Activated CD4-positive, alpha-beta T cell treated with anti-CD3 and anti-CD28 coated beads for 24 hours (primary cell): Measurements from ENCODE around the gene PPP4R4.
"Not testable (repeated sequence)": the region's sequence is repeated elsewhere in the genome, so short reads cannot be mapped to it uniquely, and the experiment has no call there.

Experiments
- DNase-seq, 2 donors: peaks; one replicate each; pipeline ENCODE4 v3.0.0-alpha.2; 2020; ENCODE audit warnings: low read depth in 2 of 2

Gene PPP4R4

DNA sequence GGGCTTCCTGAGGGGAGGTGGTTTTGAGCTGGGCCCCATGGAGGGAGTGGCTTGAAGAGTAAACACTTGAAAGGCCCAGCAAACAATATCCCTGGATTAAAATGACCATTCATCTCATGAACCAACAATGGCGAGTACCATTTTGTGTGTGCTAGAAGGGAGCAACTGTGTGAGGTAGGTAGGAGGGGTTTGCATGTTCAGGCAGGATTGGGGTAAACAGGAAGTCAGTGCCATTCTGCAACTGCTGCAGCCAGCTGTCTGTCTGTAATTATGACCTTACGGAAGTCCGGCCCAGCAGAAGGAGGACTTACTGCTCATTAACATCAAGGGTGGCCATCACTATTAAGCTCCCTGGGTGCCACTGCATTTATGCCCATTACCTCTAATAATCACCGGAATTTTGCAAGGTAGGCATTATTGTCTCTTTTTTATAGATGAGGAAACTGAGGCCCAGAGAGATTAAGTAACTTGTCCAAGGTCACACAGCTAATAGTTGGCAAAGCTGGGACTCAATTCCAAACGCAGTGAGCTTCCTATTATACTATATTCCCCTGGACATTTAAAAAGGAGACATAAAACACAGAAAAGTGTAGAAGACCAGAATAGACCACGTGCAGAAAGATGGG is 28.1 kb upstream of the PPP4R4 start:
- DNase-seq = no peak

DNA sequence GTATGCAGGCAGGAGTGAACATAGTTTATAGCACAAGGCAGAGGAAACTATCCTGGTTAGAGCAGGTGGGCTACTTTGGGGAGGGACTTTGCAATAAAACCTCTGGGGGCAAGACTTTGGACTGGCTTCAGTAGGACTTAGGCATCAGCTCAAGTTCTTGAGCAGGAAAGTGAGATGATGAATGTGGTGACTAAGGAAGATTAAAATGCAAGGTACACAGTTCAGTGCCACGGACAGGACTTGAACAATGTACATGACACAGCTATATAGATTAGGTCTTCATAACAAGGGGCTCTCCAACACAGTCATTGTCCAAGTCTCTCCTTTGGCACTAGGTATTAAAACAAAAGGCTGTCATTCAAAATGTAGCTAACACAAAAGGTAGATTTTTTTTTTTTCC is 21.4 kb upstream of the PPP4R4 start:
- DNase-seq = no peak

- DNase-seq = no peak
These were observed 20.3 kb upstream of the PPP4R4 start for GRCh38 chr14:94153750-94154342.

- DNase-seq = not testable (repeated sequence)
These were observed 18.0 kb upstream of the PPP4R4 start for GRCh38 chr14:94156143-94156542.

GRCh38 chr14:94157197-94157596 is 16.9 kb upstream of the PPP4R4 start:
- no peak for DNase-seq

- no peak for DNase-seq
These were observed 15.8 kb upstream of the PPP4R4 start for GRCh38 chr14:94158239-94158883.

DNA sequence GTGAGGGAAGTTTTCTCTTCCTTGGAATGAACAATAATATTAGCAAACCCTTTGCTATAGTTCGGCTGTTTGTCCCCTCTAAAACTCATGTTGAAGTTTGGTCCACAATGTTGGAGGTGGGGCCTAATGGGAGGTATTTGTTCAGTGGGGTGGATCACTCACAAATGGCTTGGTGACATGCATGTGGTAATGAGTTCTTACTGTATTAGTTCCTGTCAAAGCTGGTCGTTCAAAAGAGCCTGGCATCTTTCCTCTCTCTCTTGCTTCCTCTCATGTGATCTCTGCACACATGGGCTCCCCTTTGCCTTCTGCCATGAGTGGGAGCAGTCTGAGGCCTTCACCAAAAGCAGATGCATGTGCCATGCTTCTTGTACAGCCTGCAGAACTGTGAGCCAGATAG is 13.1 kb upstream of the PPP4R4 start:
- no peak for DNase-seq

DNA sequence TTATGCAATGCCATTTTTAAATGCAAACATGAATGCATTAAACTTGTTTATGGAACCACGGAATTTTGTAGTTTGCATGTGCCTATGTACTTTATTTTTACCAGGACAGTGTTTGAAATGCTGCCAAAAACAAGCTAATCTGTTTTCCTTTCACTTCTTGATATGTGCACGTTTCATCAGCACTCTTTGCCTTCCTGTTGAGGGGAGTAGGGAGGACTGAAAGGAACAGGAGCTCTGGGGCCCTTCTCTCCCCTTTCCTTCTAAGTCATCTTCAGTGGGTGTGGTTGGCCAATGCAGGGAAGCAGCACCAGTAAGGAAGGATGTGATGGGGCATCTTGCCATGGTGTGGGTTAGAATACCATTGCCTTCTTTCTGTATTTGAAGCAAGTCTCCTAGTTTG is 12.1 kb upstream of the PPP4R4 start:
- DNase-seq = no peak

- DNase-seq = no peak
These were observed 11.7 kb upstream of the PPP4R4 start for GRCh38 chr14:94162466-94162865.

GRCh38 chr14:94163796-94164195 is 10.3 kb upstream of the PPP4R4 start:
- DNase-seq = no peak

GRCh38 chr14:94164685-94165431 is 9.3 kb upstream of the PPP4R4 start:
- DNase-seq = peak in 1 of 2 donors; percentile 38

DNA sequence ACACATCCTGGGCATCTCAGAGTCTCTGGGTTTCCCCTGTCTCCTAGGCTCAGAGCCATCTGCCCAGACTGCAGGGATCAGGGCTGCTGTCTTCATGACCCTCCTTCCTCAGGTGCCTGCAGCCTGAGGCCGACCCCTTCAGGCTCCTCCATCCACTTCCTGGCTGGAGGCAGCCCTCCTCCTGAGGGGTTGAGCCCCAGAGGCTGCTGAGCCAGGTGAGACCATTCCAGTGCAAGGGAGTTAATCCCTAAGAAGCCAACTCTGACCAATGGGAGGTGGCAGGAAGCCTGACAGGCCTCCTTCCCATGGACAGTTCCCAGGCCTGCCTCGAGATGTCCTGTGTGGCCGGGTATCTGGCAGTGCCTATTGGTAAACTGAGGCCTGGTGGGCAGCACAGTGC is 8.4 kb upstream of the PPP4R4 start:
- no peak for DNase-seq

- no peak for DNase-seq
These were observed 4.0 kb upstream of the PPP4R4 start for GRCh38 chr14:94170136-94170535.

DNA sequence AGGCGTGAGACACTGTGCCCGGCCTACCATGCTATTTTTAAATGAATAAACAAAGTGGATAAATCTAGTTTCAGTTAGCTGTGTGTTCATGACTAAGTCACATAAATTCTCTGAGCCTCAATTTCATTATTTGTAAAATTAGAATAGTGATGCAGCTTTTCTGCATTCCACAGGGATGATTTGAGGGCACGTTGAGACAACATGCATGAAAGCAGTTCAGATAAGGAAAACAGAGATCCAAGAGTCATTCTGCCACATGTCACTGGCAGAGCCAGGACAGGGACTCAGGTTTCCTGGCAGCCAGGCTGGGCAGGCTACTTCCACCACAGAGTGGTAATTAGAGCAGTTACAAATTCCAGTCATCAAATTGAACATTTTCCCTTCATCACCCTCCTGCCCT is 2.9 kb upstream of the PPP4R4 start:
- no peak for DNase-seq

- no peak for DNase-seq
These were observed 1.6 kb upstream of the PPP4R4 start for GRCh38 chr14:94172545-94172944.

DNA sequence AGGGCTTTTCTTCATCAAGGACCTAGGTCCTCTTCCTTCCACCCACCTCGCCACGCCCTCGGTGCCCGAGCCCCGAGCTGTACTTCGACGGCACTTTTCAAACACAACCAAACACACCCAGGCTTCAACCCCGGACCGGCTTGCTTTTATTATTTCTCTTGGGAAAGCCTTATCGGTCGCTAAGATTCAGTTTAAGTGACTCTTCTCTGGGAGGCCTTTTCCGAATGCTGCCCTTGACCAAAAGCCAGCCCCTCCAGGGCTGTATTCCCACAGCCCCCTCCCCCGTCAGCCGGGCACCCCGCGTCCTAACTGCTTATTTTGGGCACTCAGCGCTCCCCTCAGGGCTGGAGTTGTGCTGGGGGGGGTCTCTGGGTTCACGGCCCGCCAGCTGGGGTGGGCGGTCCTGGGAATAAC is 644 bp upstream of the PPP4R4 start:
- no peak for DNase-seq

- no peak for DNase-seq
These were observed 485 bp downstream of the PPP4R4 start for GRCh38 chr14:94174604-94175010.

GRCh38 chr14:94175011-94175745 is 1.1 kb downstream of the PPP4R4 start:
- DNase-seq = no peak

GRCh38 chr14:94175747-94176146 is 1.6 kb downstream of the PPP4R4 start:
- no peak for DNase-seq

- no peak for DNase-seq
These were observed 2.7 kb downstream of the PPP4R4 start for GRCh38 chr14:94176808-94177207.

- DNase-seq = no peak
These were observed 3.7 kb downstream of the PPP4R4 start for GRCh38 chr14:94177806-94178205.

DNA sequence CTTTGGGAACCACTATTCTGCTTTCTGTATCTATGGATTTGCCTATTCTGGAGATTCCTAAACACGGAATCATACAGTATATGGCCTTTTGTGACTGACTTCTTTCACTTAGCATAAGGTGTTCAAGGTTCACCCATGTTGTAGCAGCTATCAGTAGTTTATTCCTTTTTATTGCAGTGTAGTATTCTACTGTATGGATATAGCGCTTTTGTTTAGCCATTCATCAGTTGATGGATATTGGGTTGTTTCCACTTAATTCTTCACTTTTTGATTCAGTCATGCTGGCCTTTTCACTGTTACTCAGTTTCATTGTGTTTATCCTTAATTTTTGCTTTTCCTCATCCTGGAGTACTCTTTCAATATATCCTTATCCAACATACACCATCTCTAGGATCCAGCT is 5.1 kb downstream of the PPP4R4 start:
- no peak for DNase-seq
